ENCODE data around the gene FBXO27.
"Not testable (repeated sequence)": the region's sequence is repeated elsewhere in the genome, so short reads cannot be mapped to it uniquely, and the experiment has no call there.

The FBXO27 gene

DNA sequence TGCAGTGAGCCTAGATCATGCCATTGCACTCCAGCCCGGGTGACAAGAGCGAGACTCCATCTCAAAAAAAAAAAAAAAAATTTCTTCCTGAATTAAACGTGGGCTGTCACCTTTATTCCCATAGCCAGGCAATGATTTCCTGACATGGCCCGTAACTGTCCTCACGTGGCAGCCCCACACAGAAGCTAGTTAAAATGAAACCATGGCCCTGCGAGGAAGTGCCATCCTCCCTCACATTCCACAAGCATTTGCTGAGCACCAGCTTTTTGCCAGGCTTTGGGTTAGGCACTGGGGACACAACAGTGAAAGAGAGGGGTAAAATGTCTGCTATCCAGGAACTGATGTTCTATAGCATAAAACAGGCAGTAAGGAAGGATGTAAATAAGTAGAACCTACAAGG lies 13.2 kb upstream of the FBXO27 start:
- no peak for DNase-seq (ENCODE audit: extremely low read depth in 1 of 2, low read depth in 1 of 2)

- no peak for DNase-seq (ENCODE audit: extremely low read depth in 1 of 2, low read depth in 1 of 2)
These were observed 5.7 kb upstream of the FBXO27 start for GRCh38 chr19:39038098-39038497.

GRCh38 chr19:39037194-39037593 lies 4.8 kb upstream of the FBXO27 start:
- no peak for DNase-seq (ENCODE audit: extremely low read depth in 1 of 2, low read depth in 1 of 2)

- DNase-seq (ENCODE audit: extremely low read depth in 1 of 2, low read depth in 1 of 2), result no peak
These were observed 4.2 kb upstream of the FBXO27 start for GRCh38 chr19:39036581-39036980.

DNA sequence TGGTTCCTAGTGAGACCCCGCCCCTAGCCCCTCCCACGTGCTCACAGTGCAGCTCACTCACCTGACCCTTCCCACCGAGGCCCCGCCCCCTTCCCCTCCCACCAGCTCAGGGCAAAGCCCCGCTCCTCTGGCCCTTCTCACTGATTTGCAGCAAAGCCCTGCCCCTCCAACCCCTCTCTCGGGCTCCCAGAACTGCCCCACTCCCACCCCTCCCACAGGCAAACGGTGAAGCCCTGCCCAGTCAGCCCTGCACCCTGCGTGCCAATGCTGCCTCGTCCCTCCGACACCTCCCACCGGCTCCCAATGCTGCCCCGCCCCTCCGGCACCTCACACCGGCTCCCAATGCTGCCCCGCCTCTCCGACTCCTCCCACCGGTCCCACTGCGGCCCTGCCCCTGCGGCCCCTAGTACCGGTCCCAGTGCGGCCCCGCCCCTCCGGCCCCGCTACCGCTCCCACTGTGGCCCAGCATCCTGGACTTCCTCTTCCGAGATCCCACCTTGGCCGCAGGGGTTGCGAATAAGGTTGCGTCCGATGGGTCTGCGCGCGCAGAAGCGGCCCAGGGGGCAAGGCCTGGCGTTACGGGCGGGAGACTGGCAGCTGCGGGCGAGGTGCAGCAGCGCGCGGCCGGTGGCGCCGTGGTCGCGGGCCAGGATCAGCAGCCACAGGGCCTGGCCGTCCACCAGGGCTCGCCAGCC lies 834 bp downstream of the FBXO27 start:
- peak; percentile 38 to 53 for DNase-seq (ENCODE audit: extremely low read depth in 1 of 2, low read depth in 1 of 2)

- DNase-seq (ENCODE audit: extremely low read depth in 1 of 2, low read depth in 1 of 2), result no peak
These were observed 1.4 kb downstream of the FBXO27 start for GRCh38 chr19:39030854-39031367.

DNA sequence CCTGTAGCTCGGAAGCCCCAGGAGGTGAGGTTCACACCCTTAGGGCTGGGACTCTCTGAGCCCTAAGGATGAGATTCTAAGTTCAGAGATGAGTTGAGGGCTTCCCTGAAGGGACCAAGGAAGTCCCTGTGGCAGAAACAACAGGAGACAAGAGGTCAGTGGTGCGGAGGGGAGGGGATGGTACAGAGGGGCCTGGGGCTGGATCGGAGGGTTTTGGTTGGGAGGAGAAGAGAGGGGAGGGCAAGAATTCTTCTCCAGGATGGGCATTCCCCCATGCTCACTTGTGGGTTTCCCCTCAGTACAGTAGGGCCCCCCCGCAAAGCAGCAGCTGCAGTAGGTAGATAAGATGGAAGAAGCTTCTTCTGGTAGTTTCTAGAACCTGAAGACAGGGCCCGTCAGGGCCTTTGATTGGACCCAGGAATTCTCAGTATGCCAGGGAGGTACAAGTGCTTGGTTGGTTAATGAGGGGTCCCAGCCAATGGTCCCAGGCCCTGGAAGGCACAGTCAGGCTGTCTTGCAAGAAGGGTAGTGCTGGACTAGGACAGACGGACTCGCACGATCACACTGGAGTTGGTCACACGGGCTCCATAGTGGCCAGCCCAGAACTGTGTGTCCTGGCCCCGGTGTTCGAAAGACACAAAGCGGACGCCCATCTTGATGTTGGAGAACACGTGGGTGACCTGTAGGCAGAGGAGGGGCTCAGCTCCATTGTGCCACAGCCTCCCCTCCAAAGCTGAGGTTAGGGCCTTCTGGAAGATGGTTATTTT lies 7.3 kb downstream of the FBXO27 start:
- no peak for DNase-seq (ENCODE audit: extremely low read depth in 1 of 2, low read depth in 1 of 2)

DNA sequence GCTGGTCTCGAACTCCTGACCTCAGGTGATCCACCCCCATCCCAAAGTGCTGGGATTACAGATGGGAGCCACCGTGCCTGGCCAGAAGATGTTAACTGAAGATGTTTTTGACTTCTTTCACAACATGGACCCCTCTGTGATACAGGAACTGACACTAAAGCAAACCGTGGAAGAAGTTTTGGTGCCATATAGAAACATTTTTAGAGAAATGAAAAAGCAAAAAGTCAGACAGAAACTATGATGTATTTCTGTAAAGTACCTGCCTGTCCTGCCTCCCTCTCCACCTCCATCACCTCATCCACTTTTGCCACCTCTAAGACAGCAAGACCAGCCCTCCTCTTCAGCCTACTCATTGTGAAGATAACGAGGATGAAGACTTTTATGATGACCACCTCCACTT lies 11.3 kb downstream of the FBXO27 start:
- DNase-seq (ENCODE audit: extremely low read depth in 1 of 2, low read depth in 1 of 2), result no peak

GRCh38 chr19:39017646-39018045 lies 14.7 kb downstream of the FBXO27 start:
- no peak for DNase-seq (ENCODE audit: extremely low read depth in 1 of 2, low read depth in 1 of 2)

- no peak for DNase-seq (ENCODE audit: extremely low read depth in 1 of 2, low read depth in 1 of 2)
These were observed 15.3 kb downstream of the FBXO27 start for GRCh38 chr19:39017026-39017425.

- no peak for DNase-seq (ENCODE audit: extremely low read depth in 1 of 2, low read depth in 1 of 2)
These were observed 18.3 kb downstream of the FBXO27 start for GRCh38 chr19:39014037-39014436.

- no peak for DNase-seq (ENCODE audit: extremely low read depth in 1 of 2, low read depth in 1 of 2)
These were observed 23.3 kb downstream of the FBXO27 start for GRCh38 chr19:39009001-39009400.

- DNase-seq (ENCODE audit: extremely low read depth in 1 of 2, low read depth in 1 of 2), result no peak
These were observed 24.2 kb downstream of the FBXO27 start for GRCh38 chr19:39008137-39008536.

DNA sequence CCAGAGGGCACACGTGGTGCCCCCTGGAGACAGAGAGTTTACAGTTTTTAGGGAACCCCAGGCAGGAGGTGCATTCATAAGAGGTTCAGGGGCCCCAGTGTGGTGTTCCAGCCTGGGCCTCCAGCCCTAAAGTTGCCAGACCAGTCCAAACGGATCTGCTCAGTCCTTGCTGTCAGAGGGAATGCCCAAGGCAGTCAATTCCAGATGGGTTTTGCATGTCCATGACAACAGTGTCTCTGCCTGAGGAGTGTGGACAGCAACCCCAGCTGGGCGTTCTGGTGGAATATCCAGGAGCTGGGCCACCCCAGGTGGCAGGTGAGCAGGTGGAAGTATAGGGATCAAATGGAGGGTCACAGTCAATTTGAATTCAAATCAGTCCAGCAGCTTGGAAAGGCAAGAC lies 25.3 kb downstream of the FBXO27 start:
- DNase-seq (ENCODE audit: extremely low read depth in 1 of 2, low read depth in 1 of 2), result no peak

DNA sequence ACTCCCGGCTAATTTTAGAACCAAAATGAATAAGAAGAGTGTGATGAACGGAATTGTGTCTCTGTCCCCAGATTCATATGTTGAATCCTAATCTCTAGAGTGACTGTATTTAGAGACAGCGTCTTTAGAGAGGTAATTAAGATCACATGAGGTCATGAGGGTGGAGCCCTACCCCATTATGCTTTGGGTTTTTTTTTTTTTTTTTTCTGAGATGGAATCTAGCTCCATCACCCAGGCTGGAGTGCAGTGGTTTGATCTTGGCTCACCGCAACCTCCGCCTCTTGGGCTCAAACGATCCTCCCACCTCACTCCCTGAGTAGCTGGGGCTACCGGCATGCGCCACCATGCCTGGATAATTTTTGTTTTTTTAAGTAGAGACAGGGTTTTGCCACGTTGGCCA lies 27.9 kb downstream of the FBXO27 start:
- no peak for DNase-seq (ENCODE audit: extremely low read depth in 1 of 2, low read depth in 1 of 2)

GRCh38 chr19:39003796-39004195 lies 28.6 kb downstream of the FBXO27 start:
- DNase-seq (ENCODE audit: extremely low read depth in 1 of 2, low read depth in 1 of 2), result no peak

GRCh38 chr19:39003188-39003587 lies 29.2 kb downstream of the FBXO27 start:
- no peak for DNase-seq (ENCODE audit: extremely low read depth in 1 of 2, low read depth in 1 of 2)

DNA sequence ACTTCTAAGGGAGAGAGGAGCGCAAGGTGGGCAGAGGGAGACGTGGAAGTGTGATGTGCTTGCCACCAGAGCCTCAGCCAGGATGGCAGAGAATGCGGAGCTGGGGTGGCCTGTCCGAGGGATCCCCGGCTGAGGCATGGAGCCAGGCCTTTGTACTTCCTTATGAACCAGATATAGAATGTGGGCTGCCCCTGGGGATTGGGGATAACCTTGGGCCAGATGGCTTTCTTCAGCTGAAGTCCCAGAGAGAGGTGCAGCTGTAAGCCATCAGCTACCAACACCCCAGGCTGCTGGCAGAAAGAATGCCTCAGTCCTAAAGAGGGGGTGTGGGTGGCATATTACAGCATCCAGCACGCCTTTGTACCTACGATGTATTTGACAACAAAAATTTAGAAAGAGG lies 31.3 kb downstream of the FBXO27 start:
- no peak for DNase-seq (ENCODE audit: extremely low read depth in 1 of 2, low read depth in 1 of 2)

DNA sequence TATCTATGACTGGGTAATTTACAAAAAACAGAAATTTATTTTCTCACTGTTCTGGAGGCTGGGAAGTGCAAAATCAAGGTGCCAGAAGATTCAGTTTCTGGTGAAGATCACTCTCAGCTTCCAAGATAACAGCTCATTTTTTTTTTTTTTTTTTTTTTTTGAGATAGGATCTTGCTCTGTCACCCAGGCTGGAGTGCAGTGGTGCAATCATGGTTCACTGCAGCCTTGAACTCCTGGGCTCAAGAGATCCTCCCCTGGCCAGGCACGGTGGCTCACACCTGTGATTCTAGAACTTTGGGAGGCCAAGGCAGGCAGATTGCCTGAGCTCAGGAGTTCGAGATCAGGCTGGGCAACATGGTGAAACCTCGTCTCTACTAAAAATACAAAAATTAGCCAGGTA lies 34.8 kb downstream of the FBXO27 start:
- not testable (repeated sequence) for DNase-seq (ENCODE audit: extremely low read depth in 1 of 2, low read depth in 1 of 2)

DNA sequence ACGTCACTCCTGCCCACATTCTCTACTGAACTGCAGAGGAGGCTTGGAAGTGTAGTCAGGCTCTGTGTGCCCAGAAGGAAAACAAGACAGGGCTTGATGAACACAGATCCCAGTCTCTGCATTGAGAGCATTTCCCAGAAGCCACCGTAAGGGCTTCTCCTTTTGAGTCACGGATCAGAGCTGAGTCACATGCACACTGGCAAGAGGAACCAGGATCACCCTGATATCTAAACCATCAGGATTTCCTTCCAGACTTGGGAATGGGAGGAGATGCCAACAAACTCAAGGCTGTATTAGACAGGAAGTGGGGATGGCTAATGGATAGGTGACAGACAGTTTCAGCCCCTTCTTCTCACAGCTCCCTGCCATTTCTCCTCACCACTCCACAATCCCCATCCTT lies 39.1 kb downstream of the FBXO27 start:
- DNase-seq (ENCODE audit: extremely low read depth in 1 of 2, low read depth in 1 of 2), result no peak

DNA sequence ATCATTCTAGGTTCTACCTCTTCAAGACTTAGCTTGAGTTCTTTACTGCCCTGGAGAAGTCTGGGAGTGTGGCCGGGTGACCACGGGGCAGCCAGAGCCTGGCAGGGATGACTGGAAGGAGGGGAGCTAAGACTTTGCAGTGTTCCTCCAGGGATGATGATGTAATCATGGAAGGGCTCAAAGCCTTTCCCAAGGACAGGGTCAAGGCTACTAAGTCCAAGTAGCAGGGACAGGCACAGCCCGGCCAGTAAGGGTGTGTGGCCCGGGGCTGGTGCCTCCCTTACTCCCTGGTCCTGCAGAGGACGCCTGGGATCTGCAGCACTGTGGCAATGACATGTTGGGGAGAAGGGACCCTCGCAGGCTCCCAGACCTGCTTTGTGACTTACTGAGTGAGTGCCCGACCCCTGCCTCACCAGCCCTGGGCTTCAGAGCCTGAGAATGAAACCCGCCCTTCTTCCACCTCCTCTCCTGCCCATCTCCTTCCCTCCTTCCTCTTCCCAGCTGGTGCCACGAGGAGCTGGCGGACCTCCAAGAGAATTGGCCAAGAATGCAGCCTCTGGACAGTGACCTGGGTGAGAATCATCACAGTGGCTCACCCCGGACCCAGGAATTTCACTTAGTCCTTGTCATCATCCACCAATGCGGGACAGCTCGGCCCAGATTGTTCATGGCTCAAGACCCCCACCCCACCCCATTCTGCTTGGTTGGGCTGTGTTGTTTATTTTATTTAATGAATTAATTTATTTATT lies 41.2 kb downstream of the FBXO27 start:
- no peak for DNase-seq (ENCODE audit: extremely low read depth in 1 of 2, low read depth in 1 of 2)

- not testable (repeated sequence) for DNase-seq (ENCODE audit: extremely low read depth in 1 of 2, low read depth in 1 of 2)
These were observed 42.7 kb downstream of the FBXO27 start for GRCh38 chr19:38989614-38990013.

Measured in activated CD8-positive, alpha-beta memory T cell treated with anti-CD3 and anti-CD28 coated beads for 1 hour (primary cell).